ENCODE data around the gene SLC6A17.

GRCh38 chr1:110213143-110213540 lies 62.8 kb downstream of the SLC6A17 start:
- TF ChIP-seq POLR2A (IDR thresholded peaks at IDR 0.05; ENCODE audit: extremely low read depth, insufficient read length) (no peak), CTCF (IDR thresholded peaks at IDR 0.05; ENCODE audit: low read depth, low read length) (no peak), MAX (IDR thresholded peaks at IDR 0.05; ENCODE audit: low read depth, low read length) (no peak), MYC (IDR thresholded peaks at IDR 0.05; ENCODE audit: low read depth, low read length) (no peak)

Measured in NB4 (cell line).